Measurements from ENCODE around the gene ADAMTSL2.

GRCh38 chr9:133512253-133513213, 22.0 kb upstream of the ADAMTSL2 start:
- TF ChIP-seq CTCF (IDR thresholded peaks at IDR 0.05) (no peak), EP300 (IDR thresholded peaks at IDR 0.05) (no peak)

Measured in tibial nerve (tissue), 4 donors.